NK-92 (cell line): Measurements from ENCODE around the gene KLHDC4.
"Not testable (repeated sequence)": the region's sequence is repeated elsewhere in the genome, so short reads cannot be mapped to it uniquely, and the experiment has no call there.

Source experiments
- DNase-seq: peaks from one replicate; lab custom pipeline; 2025; ENCODE audit not compliant: unreplicated experiment; lab: John Stamatoyannopoulos, UW

KLHDC4 gene

DNA sequence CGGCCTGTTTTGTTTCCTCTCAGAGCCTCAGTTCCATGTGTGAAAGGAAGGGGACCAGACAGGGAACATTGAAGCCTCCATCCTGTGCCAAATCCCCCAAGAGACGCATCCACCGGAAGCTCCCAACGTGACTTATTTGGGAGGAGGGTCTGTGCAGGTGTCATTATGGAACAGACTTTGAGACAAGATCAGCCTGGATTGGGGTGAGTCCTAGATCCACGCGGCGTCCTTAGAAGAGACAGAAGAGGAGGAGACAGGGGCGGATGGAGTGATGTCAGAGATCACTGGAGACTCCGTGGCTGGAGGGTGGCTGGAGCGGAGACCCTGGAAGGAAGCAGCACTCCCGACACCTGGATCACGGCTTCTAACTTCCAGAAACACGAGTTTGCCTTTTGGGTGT, 80.0 kb downstream of the KLHDC4 start:
- no peak for DNase-seq

DNA sequence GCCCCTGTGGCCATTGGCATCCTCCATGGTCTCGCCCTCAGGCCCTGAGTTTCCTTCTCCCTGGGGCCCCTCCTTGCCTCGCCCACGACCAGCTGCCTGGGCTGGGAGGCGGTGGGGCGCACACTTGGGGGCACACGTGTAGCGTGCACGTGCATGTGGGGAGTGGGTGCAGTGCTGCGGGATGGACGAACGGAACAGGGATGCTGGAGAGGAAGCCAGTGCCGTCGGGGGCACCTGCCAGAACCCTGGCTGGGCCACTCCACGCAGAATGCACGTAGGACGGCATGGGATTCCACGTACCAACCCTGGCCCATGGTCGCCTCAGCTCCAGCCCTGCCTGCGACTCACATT, 80.4 kb downstream of the KLHDC4 start:
- DNase-seq = no peak

DNA sequence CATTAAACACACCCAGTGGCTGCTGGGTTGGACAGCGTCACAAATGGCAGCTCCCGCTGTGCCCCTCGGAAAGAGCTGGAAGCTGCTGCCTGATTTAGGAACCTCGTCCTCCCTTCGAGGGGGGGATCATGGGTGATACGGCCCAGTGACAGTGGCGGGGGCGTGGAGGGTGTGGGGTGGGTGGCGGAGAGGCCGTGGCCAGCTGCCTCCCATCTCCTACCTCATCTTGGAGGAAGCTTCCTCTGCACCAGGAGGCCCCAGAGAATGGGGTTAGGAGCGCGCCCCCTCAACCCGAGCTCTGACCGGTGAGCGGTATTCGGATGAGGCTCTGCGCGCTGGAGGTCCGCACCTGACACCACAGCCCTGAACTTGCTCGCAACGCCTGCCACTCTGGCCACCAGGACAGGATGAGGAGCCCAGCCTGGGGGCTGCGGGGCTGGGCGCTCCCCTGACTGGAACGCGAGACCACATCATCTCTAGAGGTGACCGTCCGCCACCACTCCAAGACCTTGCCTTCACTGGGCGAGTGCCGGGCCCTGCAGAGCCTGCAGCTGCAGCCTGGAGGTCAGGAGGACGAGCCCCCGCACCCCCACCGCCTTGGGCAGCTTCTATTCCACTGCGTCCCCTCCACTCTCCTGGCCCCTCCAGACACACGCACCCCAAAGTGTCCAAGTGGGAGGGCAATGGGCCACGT, 80.9 kb downstream of the KLHDC4 start:
- no peak for DNase-seq

DNA sequence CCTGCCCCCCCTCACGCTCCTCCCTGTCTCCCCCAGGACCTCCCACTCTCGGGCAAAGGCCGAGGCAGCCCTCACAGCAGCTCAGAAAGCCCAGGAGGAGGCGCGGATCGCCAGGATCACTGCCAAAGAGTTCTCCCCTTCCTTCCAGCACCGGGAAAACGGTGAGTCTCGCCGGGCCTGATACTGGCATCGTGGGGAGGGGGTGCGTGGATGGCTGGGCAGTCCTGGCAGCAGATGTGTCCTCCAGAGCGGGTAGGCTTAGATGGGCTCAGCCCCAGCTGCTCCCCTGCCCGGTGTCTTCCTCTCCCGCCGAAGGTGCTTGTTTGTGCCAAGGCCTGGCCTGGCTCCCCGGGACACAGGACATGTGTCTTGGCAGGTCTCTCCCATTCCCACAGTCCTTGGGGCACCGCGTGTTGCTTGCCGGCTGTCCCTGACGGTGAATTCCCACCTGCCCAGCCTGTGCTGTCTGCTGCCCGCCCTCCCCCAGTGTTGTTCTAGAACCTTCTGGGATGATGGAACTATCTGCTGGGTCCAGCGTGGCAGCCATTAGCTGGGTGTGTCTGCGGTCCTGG, 81.6 kb downstream of the KLHDC4 start:
- DNase-seq = no peak

DNA sequence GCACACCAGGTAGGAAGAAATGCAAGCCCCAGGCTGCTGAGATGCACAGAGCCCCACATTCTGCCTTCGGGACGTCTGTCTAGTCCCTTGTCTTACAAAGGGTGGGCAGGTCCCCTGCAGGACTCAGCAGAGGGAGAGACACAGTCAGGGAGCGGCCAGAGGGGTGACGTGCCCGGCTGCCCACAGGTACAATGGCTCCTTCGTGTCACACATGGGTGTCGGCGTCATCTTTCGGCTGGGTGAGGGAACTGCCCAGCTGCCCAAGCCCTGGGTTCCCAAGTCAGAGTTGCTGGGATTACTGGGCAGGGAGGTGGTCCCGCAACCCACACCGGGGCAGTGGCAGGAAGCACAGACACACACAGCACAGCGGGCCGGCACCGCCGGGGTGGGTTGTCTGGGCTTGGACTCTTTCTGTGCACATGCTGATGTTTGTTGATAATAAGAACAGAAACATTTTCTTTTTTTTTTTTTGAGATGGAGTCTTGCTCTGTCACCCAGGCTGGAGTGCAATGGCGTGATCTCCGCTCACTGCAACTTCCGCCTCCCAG, 82.9 kb downstream of the KLHDC4 start:
- DNase-seq = no peak

DNA sequence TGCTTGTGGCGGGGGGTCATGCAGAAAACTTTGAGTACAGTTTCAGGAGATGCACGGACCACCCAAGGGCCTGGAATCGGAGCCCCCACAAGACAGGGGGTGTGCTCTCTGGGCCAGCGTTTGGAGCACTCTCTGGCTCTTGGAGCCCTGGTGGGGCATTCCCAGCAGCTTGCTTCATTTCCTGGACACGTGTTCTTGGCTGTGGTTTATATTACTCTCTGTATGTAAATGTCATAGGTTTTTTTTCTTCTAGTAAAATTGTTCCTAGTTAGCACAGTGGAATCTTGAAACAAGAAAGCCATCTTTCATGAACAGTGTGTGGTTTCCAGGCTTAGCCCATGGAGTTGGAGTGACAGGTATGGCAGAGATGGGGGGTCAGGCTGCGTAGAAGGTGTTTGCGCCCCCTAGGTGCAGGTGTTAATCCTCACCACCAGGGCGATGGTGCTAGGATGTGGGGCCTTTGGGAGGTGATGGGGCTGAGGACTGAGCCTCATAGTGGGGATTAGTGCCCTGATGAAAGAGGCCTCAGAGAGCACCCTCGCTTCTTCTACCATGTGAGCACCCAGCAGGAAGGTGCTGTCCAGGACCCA, 83.7 kb downstream of the KLHDC4 start:
- no peak for DNase-seq

DNA sequence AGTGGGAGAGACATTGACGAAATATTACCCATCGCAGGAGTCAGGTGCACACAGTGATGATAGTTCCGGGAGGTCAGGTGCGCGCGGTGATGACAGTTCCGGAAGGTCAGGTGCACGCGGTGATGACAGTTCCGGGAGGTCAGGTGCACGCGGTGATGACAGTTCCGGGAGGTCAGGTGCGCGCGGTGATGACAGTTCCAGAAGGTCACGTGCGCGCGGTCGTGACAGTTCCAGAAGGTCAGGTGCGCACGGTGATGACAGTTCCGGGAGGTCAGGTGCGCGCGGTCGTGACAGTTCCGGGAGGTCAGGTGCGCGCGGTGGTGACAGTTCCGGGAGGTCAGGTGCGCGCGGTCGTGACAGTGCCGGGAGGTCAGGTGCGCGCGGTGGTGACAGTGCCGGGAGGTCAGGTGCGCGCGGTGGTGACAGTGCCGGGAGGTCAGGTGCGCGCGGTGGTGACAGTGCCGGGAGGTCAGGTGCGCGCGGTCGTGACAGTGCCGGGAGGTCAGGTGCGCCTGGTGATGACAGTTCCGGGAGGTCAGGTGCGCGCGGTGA, 84.7 kb downstream of the KLHDC4 start:
- DNase-seq = not testable (repeated sequence)

DNA sequence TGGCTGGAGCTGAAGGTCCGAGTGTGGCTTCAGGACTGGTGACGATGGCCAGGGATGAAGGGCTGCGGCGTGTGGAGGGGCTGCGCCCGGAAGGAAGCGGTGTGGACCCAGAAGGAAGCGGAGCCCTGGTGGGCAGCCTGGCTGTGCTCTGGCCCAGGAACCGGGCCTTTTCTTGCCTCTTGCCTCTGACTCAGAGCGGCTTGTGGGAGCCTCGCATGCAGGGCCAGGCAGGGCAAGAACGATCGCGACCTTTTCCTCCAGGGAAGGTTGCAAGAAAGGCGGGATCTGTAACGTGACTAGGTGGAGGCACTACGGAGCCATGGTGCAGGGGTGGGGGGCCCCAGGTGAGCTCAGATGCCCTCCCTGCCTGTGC, 85.5 kb downstream of the KLHDC4 start:
- DNase-seq = no peak

DNA sequence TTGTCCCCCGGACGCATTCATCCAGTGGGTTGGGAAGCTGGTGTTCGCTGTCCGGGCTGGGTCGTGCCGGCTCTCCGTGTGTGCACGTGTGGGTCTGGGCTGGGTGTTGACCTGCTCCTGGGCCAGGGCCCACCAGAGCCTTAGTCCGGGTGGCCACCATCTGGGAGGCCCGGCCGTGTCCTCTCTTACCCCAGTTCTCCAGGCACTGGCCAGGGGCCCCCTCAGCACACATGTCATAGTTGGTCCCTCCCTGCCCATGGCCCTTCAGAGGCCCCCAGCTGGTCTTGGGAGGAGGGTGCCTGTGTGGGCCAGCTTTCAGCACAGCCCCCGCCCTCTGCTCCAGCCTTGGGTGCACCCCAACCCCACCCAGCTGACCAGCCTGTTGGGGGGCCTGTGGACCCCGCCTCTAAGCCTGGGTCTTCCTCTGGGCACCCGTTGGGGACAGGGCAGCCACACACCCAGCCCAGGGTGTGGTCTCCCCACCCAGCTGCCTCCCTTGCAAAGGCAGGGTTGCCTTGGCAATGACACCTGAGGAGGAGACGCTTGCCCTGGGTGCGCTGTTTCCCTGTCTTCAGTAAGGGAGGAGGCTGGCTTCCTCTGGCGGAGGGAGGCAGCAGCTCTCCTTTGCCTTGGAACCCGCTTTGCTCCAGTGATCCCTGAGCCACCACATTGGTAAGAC, 86.1 kb downstream of the KLHDC4 start:
- no peak for DNase-seq

DNA sequence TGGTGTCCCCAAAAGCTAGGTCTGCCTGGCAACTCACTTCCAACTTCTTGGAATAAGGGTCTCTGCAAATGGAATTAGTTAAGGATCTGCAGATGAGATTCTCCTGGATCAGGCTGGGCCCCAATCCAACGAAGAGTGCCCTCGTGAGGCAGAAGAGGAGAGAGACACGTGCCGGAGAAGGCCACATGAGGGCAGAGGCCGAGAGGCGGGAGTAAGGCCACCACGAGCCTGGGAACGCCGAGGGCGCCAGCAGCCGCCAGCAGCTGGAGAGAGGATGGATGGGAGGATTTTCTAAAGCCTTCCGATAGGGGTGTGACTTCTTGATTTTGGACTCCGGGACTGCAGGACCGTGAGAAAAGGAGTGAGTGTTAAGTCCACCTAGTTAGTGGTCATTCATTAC, 87.2 kb downstream of the KLHDC4 start:
- DNase-seq = no peak

DNA sequence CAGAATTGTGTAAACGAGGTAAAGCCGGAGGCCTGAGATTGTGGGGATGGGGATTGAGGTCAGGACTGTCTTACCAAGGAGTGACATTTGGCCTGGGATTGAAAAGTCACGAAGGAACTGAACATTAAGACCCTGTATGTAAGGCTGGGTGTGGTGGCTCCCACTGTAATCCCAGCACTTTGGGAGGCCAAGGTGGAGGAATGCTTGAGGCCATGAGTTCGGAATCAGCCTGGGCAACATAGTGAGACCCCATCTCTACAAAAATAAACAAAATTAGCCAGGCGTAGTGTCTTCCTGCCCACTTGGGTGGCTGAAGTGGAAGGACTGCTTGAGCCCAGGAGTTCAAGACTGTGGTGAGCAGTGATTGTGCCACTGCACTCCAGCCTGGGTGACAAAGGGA, 88.0 kb downstream of the KLHDC4 start:
- DNase-seq = no peak

DNA sequence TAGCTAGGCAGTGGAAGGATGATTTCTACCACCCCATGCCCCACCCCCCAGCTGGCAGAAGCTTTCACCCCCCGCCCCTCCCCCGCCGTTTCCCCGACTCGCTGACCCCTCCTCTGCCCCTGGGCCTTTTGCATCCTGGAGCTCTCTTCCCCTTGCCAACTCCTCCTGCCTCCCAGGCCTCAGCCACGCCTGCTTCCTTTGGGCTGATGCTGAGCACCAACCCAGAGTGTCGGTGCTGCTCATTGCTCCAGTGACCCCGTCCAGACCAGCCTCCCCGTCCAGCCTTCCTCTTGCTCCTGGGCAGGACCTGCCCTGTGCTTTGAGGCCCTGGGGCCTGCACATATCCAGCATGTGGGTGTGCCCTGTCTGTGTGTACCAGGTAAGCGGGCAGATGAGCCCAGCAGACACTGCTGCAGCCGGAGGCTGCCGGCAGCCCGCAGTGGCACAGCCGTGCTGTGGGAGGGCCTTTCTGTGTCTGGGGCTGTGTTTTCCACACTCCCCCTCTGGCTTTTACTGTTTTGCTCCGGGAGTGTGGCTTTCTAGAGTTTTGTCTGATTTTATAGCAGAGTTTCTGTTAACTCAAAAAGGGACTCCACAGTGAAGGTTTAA, 90.6 kb downstream of the KLHDC4 start:
- no peak for DNase-seq

DNA sequence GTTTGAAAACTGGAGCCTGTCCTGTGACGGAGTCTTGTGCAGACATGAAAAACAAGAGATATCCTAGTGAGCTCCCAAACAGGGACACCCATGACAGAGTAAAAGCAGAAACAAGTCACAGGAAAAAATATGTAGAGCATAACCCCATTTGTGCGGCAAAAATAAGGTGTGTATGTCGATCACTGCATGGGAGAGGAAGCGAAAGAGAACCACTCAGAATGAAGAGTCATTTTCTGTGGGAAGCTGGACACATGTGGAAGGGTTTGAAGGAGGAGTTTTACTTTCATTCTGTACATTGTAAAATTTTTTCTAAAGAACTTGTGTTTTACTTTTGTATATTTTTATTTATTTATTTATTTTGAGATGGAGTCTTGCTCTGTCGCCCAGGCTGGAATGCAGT, 91.4 kb downstream of the KLHDC4 start:
- DNase-seq = no peak

DNA sequence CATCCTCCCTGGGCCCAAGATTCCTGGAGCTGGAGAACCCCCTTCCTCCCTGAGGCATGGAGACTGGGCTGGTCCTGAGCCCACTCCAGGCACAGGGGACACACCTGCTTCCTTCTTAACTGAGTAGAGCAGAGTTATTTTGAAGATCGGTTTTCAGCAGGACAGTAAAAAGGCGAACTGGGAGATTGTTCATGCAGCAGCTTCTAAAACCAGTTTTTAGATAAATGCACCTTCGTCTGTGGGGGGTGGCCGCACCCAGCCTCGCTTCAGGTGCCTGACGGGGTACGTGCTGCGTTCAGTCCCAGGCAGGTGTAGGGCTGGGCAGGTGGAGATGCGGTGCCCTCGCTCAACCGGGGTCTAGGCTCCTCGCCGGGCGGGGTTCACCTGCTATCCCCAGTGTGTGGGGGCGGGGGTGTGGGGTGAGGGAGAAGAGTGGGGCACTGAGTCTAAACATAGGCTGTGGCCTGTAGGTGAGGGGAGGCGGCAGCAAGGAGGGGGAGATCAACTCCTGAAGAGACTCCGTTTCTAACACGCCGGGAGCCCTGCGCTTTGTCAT, 94.0 kb downstream of the KLHDC4 start:
- DNase-seq = no peak

DNA sequence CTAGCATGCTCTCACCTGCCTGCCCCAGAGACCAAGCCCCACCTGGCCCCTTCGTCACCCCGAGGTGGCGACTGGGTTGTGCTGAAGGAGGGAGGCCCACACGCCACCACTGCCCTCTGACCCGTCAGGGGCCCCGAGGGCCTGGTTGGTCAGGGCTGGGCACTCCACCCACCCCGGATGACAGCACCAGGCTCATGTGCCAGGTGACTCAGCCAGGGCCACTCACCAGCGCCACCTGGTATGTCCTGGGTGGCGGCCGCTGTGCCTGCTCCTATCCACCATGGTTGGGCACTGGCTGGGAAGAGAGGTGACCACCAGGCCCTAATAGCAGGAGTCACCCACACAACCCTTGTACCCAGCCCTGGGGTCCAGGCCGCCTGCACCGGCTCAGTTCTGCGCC, 94.6 kb downstream of the KLHDC4 start:
- DNase-seq = no peak

DNA sequence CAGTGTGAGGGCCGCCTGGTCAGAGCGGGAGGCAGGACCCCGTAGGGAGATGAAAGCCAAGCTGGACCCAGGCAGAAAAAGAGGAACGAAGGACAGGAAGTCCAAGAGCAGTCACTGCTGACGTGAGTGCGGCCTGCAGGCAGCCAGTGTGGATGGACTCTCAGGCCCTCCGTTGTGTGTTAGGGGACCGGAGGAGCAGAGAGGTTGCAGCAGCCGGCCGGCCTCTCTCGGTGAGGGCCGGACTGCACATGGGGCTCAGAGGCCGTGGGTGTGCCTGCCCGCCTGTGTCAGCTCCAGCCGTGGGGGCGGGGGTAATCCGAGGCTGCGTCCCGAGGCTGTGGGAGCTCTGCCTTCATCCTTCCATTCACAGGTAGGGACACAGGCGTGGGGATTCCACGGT, 96.1 kb downstream of the KLHDC4 start:
- no peak for DNase-seq

DNA sequence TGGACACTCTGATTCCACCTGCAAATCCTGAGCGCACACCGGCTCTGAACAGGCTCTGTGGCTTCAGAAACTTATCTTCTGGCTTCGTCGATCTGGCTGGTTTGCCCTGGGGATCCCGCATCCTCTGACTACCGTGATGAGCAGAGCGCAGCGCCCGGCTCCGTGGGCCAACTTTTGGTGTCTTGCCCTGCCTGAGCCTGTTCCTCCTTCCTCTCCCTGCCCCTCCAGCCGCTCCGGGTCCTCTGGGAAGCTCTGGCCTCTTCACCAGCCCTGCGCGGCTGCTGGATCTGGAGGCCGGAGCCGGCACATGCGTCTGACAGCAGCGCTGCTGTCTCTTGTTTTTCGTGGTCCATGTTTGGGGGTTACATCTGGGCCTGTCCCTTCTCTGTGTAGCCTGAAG, 97.8 kb downstream of the KLHDC4 start:
- DNase-seq = no peak

DNA sequence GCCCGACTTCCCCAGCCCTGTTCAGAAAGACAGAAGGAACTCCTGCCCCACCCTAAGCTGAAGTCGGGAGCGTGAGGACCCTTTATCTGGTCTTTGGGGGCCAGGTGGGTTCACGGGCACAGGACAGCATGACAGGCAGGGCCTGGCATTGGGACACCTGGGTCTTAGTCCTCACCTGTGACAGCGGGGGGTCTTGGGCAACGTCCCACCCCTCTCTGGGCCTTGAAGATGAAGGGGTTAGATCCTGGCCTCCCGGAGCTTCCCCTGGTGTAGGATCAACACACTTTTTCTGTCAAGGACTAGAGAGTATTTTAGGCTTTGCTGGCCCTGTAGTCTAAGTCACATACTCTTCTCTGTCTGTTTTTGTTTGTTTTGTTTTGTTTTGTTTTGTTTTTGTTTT, 98.3 kb downstream of the KLHDC4 start:
- DNase-seq = no peak

DNA sequence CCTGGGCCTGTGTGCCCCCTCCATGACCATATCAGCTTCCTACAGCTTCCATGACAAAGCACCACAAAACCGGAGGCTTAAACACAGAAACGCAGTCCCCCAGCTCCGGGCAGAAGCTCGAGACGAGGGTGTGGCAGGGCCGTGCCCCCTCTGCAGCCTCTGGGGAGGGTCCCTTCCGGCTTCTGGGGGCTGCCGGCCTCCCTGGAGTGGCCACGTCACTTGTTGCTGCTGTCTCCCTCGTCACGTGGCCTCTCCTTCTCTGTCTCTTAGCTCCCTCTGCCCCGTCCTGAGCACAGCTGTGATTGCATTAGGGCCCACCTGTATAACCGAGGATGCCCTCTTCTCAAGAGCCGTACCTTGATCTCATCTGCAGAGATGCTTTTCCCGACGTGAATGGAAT, 98.9 kb downstream of the KLHDC4 start:
- DNase-seq = no peak

DNA sequence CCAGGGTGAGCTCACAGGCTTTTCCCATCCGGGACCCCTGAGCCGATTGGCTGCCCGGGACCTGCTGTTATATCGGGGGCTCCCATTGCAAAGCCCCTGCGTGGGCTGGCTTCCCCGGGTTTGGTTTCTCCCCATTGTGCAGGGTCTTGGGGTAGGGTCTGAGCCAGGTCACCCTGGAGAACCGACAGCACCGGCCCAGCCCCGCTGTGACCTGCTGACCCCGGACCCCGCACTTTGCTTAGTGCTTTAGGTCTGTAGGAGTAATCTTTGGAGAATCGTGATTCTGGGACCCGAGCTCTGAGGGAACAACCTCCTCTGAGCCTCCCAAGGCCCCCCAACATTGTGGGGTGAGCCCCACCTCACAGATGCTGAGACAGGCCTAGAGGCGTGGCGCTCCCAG, 100.6 kb downstream of the KLHDC4 start:
- no peak for DNase-seq

DNA sequence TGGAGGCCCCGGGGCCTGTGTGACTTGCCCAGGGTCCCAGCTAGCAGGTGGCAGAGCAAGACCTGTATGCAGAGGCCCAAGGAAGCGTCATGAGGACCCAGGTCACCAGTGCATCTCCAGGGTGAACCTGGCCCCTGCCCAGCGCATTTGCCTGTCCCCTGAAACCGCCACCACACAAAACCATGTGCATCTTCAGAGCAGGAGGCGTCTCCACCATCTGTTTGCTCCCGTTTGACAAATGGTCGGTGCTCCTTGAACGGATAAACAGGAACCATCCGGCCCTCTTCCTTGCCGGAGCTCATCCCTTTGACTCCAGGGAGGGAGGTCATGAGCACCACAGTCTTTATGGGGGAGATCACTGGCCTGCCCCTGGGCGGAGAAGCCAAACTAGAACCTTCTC, 101.0 kb downstream of the KLHDC4 start:
- DNase-seq = no peak
